Liver (tissue), 9 donors: Measurements from ENCODE around the gene WDR48. TPM values are rescaled to one million over a fixed set of nuclear protein-coding genes. Genes with fewer than 3 reads are reported as not detected.

Experiments used
- DNase-seq: peaks from one replicate; pipeline ENCODE4 v3.0.0-alpha.2; 2017; ENCODE audit warnings: low spot score
- H3K27ac ChIP-seq, 2 donors: one replicate each; pipeline ENCODE4 v1.7.0; 2013; ENCODE audit warnings: inconsistent platforms in 2 of 2, low read length in 2 of 2, control low read depth in 1 of 2, low read depth in 1 of 2, mild to moderate bottlenecking in 1 of 2
- H3K27me3 ChIP-seq, 4 donors: one replicate each; pipeline versions ENCODE4 v1.6.1 to v1.7.0; 2013; ENCODE audit warnings: low read length in 3 of 4, inconsistent platforms in 1 of 4, mild to moderate bottlenecking in 1 of 4, moderate library complexity in 1 of 4; ENCODE audit not compliant: control insufficient read depth in 4 of 4, insufficient read depth in 4 of 4
- H3K36me3 ChIP-seq, 4 donors: one replicate each; pipeline versions ENCODE4 v1.6.1 to v1.7.0; 2013; ENCODE audit warnings: low read length in 3 of 4, mild to moderate bottlenecking in 3 of 4, low read depth in 1 of 4, moderate library complexity in 1 of 4; ENCODE audit not compliant: control insufficient read depth in 4 of 4, insufficient read depth in 3 of 4
- H3K4me1 ChIP-seq, 4 donors: one replicate each; pipeline versions ENCODE4 v1.6.1 to v1.7.0; 2013; ENCODE audit warnings: low read length in 3 of 4, mild to moderate bottlenecking in 3 of 4, moderate library complexity in 1 of 4; ENCODE audit not compliant: control insufficient read depth in 4 of 4, insufficient read depth in 4 of 4
- H3K4me3 ChIP-seq, 3 donors: one replicate each; pipeline versions ENCODE4 v1.6.1 to v1.7.0; 2013; ENCODE audit warnings: low read length in 3 of 3, control low read depth in 1 of 3, low read depth in 1 of 3, mild to moderate bottlenecking in 1 of 3
- H3K9ac ChIP-seq, 2 donors: one replicate each; pipeline ENCODE4 v1.7.0; 2013; ENCODE audit warnings: low read length in 2 of 2, mild to moderate bottlenecking in 2 of 2, moderate library complexity in 2 of 2, control low read depth in 1 of 2, low read depth in 1 of 2
- H3K9me3 ChIP-seq, 4 donors: one replicate each; pipeline versions ENCODE4 v1.6.1 to v1.7.0; 2013; ENCODE audit warnings: low read length in 3 of 4; ENCODE audit not compliant: control insufficient read depth in 4 of 4
- ATF3 ChIP-seq: IDR thresholded peaks from 2 replicates; pipeline ENCODE4 v1.6.1; 2016; ENCODE audit warnings: antibody characterized with exemption
- CTCF ChIP-seq: fragments of 150-350 bp; IDR thresholded peaks from 2 replicates; pipeline ENCODE4 v1.5.1; 2017; ENCODE audit warnings: improper control_type of control experiment, low read depth, low read length; ENCODE audit not compliant: missing input control
- EGR1 ChIP-seq, 2 donors: IDR thresholded peaks; 2 replicates each; pipeline ENCODE4 v1.6.1; 2016 to 2018; ENCODE audit warnings: antibody characterized with exemption in 2 of 2, low read depth in 2 of 2
- FOXA1 ChIP-seq: IDR thresholded peaks from 2 replicates; pipeline ENCODE4 v1.6.1; 2016; ENCODE audit warnings: antibody characterized with exemption
- FOXA2 ChIP-seq: IDR thresholded peaks from 2 replicates; pipeline ENCODE4 v1.6.1; 2016; ENCODE audit warnings: antibody characterized with exemption
- GABPA ChIP-seq, 2 donors: IDR thresholded peaks in 1 of 2; conservative IDR thresholded peaks in 1 of 2; 2 replicates each; pipeline ENCODE4 v1.6.1; 2016; ENCODE audit warnings: antibody characterized with exemption in 2 of 2, mild to moderate bottlenecking in 1 of 2, moderate library complexity in 1 of 2
- HNF4A ChIP-seq, 2 donors: conservative IDR thresholded peaks; 2 replicates each; pipeline ENCODE4 v1.6.1; 2016; ENCODE audit warnings: antibody characterized with exemption in 2 of 2, mild to moderate bottlenecking in 2 of 2
- HNF4G ChIP-seq: IDR thresholded peaks from 2 replicates; pipeline ENCODE4 v1.6.1; 2016; ENCODE audit warnings: antibody characterized with exemption
- JUND ChIP-seq, 2 donors: IDR thresholded peaks; 2 replicates each; pipeline ENCODE4 v1.6.1; 2016; ENCODE audit warnings: antibody characterized with exemption in 2 of 2
- MAX ChIP-seq: IDR thresholded peaks from 2 replicates; pipeline ENCODE4 v1.6.1; 2016; ENCODE audit warnings: antibody characterized with exemption
- NR2F2 ChIP-seq: IDR thresholded peaks from 2 replicates; pipeline ENCODE4 v1.6.1; 2016; ENCODE audit warnings: antibody characterized with exemption
- REST ChIP-seq: IDR thresholded peaks from 2 replicates; pipeline ENCODE4 v1.6.1; 2016; ENCODE audit warnings: antibody characterized with exemption, mild to moderate bottlenecking
- RXRA ChIP-seq, 2 donors: IDR thresholded peaks; 2 replicates each; pipeline ENCODE4 v1.6.1; 2017 to 2018; ENCODE audit warnings: antibody characterized with exemption in 2 of 2, mild to moderate bottlenecking in 1 of 2
- SP1 ChIP-seq: IDR thresholded peaks from 2 replicates; pipeline ENCODE4 v1.6.1; 2018; ENCODE audit warnings: antibody characterized with exemption, mild to moderate bottlenecking
- TAF1 ChIP-seq: conservative IDR thresholded peaks from 2 replicates; pipeline ENCODE4 v1.6.1; 2016; ENCODE audit warnings: antibody characterized with exemption, mild to moderate bottlenecking
- YY1 ChIP-seq: IDR thresholded peaks from 2 replicates; pipeline ENCODE4 v1.6.1; 2016; ENCODE audit warnings: antibody characterized with exemption, mild to moderate bottlenecking
- ZBTB33 ChIP-seq: IDR thresholded peaks from 2 replicates; pipeline ENCODE4 v1.6.1; 2016; ENCODE audit warnings: antibody characterized with exemption
- WGBS: extraction: QIAGEN DNeasy Blood & Tissue Kit; methylation state at CpG from one replicate; pipeline ENCODE4 v1.1.7; 2013; 5-methylcytosine and 5-hydroxymethylcytosine counted together
- polyA plus RNA-seq, 2 donors: library from polyadenylated mRNA; stranded (reverse) in 1 of 2; unstranded in 1 of 2; fragments of 200-250 nt in 1 of 2; fragments of >200 nt in 1 of 2; fragmentation: Nextera tagmentation in 1 of 2; extraction: Ambion mirVana in 1 of 2; gene quantifications; one replicate each; pipeline versions ENCODE4 v1.2.1 to v1.2.3, GENCODE V29; 2013 to 2015
- total RNA-seq, 2 donors: library from RNA; depleted of rRNA; stranded (reverse); fragments of >200 nt; gene quantifications; one replicate each; pipeline ENCODE4 v1.2.3, GENCODE V29; 2014
- donor health status: healthy.
- donor health status: healthy.
- donor health status: healthy.
- donor health status: healthy.
- donor health status: healthy.

The WDR48 gene
- total and polyA plus RNA-seq, 4 donors: 8.0 to 24.9 (median 16.5) TPM

- no peaks in the 10 kb centered on the region for H3K27me3 ChIP-seq
- H3K9me3 ChIP-seq: no peaks in the 10 kb centered on the region
- 97% methylated on average over 6 of the region's 6 CpGs for WGBS
- H3K36me3 ChIP-seq: no peaks in the 10 kb centered on the region
- no peak overlapping the region for H3K4me3 ChIP-seq
- no peak for DNase-seq
- no peak overlapping the region for H3K27ac ChIP-seq
- H3K9ac ChIP-seq: no peak overlapping the region
- H3K4me1 ChIP-seq: no peaks in the 10 kb centered on the region
- TF ChIP-seq MAX: no peak
- TF ChIP-seq FOXA2: no peak
Measured at GRCh38 chr3:39130026-39130425, 78.2 kb downstream of the WDR48 start.

GRCh38 chr3:39130693-39131265 lies 79.0 kb downstream of the WDR48 start:
- no peaks in the 10 kb centered on the region for H3K27me3 ChIP-seq
- TF ChIP-seq CTCF (no peak), NR2F2 (no peak), REST (no peak), ZBTB33 (no peak), FOXA1 (no peak), GABPA (IDR thresholded peaks at IDR 0.05 in 1 of 2, conservative IDR thresholded peaks at IDR 0.05 in 1 of 2) (no peak), SP1 (no peak), JUND (IDR thresholded peaks at IDR 0.05) (no peak), EGR1 (IDR thresholded peaks at IDR 0.05; ENCODE audit: low read depth in 2 of 2) (no peak), ATF3 (no peak), HNF4A (conservative IDR thresholded peaks at IDR 0.05) (no peak), YY1 (no peak), HNF4G (no peak), FOXA2 (no peak), TAF1 (no peak), MAX (no peak), RXRA (IDR thresholded peaks at IDR 0.05) (no peak)
- DNase-seq: no peak
- H3K36me3 ChIP-seq: no peaks in the 10 kb centered on the region
- H3K9me3 ChIP-seq: no peaks in the 10 kb centered on the region
- no peak overlapping the region for H3K4me3 ChIP-seq
- 89% methylated on average over 3 of the region's 3 CpGs for WGBS
- no peak overlapping the region for H3K9ac ChIP-seq
- H3K4me1 ChIP-seq: no peaks in the 10 kb centered on the region
- H3K27ac ChIP-seq: no peak overlapping the region
